ENCODE data around the gene ABHD16B.

GRCh38 chr20:63885264-63886053 is 24.2 kb downstream of the ABHD16B start:
- TF ChIP-seq CTCF (IDR thresholded peaks at IDR 0.05) (no peak), POLR2A (IDR thresholded peaks at IDR 0.05; ENCODE audit: low read length) (no peak), RNF2 (IDR thresholded peaks at IDR 0.05; ENCODE audit: borderline replicate concordance, low read depth) (no peak), MAFK (IDR thresholded peaks at IDR 0.05; ENCODE audit: partially characterized antibody) (no peak)

Data from A549 (cell line).